ENCODE results near the gene WDFY2.

The WDFY2 gene

DNA sequence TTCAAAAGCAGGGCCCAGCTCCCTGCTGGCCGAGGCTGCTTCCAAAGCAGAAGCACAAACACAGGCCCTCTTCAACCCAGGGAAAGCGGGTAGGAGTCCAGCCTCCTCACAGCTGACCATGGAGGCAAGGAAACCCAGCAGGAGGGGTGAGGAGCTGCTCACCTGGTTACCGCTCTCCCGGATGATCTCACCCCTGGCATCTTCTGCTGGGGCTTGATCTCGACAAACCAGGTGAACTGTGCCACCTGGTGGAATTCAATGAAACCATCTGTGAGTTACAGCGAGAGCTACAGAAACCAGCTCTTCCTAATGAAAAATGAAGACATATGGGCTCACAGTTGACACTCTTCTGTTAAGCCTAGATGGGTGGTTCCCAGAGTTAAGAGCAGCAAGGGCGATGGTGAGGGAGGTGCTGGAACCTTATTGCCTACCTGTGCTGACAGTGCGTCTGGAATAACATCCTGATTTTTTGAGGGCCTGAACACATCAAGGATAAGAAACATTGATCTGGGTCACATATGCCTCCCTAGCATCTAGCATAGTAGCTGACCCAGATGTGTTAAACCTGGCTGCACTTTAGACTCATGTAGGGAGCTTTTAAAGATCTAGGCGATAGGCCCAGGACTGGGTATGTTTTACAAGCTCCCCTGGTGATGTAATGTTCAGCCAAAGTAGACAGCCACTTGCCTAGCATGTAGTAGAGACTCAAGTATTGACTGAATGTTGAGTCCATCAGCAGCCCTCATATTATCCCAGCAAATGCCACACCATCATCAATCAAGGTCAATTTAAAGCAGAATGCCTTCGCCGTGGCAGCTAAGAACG lies 213.6 kb downstream of the WDFY2 start:
- no peaks in the 10 kb centered on the region for H3K9me3 ChIP-seq
- no peaks in the 10 kb centered on the region for H3K27me3 ChIP-seq
- intact Hi-C loops (cut with DNase I; ENCODE audit: low total_unique reads): no loop called here
- TF ChIP-seq, protein P1, sequence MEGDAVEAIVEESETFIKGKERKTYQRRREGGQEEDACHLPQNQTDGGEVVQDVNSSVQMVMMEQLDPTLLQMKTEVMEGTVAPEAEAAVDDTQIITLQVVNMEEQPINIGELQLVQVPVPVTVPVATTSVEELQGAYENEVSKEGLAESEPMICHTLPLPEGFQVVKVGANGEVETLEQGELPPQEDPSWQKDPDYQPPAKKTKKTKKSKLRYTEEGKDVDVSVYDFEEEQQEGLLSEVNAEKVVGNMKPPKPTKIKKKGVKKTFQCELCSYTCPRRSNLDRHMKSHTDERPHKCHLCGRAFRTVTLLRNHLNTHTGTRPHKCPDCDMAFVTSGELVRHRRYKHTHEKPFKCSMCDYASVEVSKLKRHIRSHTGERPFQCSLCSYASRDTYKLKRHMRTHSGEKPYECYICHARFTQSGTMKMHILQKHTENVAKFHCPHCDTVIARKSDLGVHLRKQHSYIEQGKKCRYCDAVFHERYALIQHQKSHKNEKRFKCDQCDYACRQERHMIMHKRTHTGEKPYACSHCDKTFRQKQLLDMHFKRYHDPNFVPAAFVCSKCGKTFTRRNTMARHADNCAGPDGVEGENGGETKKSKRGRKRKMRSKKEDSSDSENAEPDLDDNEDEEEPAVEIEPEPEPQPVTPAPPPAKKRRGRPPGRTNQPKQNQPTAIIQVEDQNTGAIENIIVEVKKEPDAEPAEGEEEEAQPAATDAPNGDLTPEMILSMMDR (IDR thresholded peaks at IDR 0.05): peak; percentile 4 to 25
- H3K27ac ChIP-seq: no peak overlapping the region
- no peak for DNase-seq
- H3K4me3 ChIP-seq: no peak overlapping the region
- peaks cover 0 to 36% (median 32%) of the 10 kb centered on the region in 4 donors for H3K4me1 ChIP-seq
- peaks cover 0 to 28% (median 26%) of the 10 kb centered on the region in 3 donors for H3K36me3 ChIP-seq

DNA sequence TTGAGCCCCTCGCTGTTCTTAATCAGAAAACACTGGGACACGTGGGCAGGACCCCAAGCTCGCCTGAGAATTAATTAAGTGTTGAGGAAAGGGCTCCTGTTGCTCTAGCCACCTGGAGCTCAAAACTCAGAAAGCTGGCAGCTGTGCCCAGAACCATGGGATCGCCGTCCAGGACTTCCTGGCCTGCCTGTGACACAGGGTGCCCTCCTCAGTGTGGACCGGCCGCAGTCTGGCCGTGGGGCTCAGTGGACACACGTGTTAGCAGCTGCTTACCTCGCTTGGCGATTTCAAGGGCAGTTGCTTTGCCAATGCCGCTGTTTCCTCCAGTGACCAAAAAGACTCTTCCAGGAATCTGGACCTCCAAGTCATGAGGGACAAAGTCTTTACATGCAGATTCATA lies 215.0 kb downstream of the WDFY2 start:
- no peak overlapping the region for H3K4me3 ChIP-seq
- H3K9me3 ChIP-seq: no peaks in the 10 kb centered on the region
- no peaks in the 10 kb centered on the region for H3K27me3 ChIP-seq
- intact Hi-C loops (cut with DNase I; ENCODE audit: low total_unique reads): no loop called here
- TF ChIP-seq, protein P1 (IDR thresholded peaks at IDR 0.05): no peak
- DNase-seq: no peak
- peaks cover 0 to 26% (median 23%) of the 10 kb centered on the region in 3 donors for H3K36me3 ChIP-seq
- no peak overlapping the region for H3K27ac ChIP-seq
- H3K4me1 ChIP-seq: peaks cover 0 to 42% (median 35%) of the 10 kb centered on the region in 4 donors

DNA sequence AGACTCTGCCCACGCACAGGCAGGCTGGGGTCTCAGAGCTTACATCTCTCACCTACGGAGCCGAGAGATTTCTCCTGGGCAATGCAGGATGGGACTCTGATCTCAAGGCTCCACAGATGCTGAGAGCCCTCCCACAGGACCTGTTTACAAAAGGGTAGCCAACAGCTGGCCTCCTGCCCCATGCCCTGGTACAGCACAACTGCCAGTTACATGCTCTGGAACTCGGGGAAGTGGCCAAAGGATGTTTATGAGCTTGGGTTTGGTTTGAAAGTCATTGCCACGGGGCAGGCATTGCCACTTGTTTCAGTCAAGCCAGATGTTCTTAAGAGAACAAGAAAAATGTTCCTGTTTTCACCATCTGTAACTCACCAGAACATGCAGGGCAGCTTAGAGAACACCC lies 216.2 kb downstream of the WDFY2 start:
- H3K9me3 ChIP-seq: no peaks in the 10 kb centered on the region
- peak overlapping the region; percentile 95 to 99 for H3K27ac ChIP-seq
- TF ChIP-seq, protein P1 (IDR thresholded peaks at IDR 0.05): no peak
- DNase-seq: peak; percentile 81 to 83
- peaks cover 0 to 20% (median 18%) of the 10 kb centered on the region in 3 donors for H3K36me3 ChIP-seq
- H3K27me3 ChIP-seq: no peaks in the 10 kb centered on the region
- peaks cover 0 to 49% (median 40%) of the 10 kb centered on the region in 4 donors for H3K4me1 ChIP-seq
- H3K4me3 ChIP-seq: no peak overlapping the region
- intact Hi-C loops (cut with DNase I; ENCODE audit: low total_unique reads): loop anchor here (10.0 kb wide), 5 partner anchors 214 to 854 kb away; partner anchors contain the start of genes ALG11, ATP7B, CKAP2 and FAM124A

DNA sequence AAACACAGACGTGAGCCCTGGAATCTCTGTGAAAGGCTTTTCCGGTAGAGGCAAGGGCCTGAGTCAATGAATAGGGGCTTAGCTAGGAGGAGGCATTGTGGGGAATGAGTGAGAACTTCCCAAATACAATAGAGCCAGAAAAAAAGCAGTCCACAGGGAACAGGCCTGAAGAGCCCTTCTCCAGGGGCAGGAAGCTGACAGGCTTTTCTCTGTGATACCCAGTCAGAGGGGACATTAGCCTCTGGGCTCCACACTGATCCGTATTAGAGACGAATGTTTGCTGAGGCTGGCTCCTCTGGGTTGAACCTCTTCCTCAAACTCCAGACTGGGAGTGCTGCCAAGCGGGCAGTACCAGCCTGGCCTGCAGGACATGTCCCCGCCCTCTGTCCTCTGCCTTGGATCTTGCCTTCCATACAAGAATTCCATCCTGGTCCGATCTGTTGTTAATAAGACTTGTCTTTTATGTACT lies 217.4 kb downstream of the WDFY2 start:
- H3K4me3 ChIP-seq: peak overlapping the region in 1 of 2 donors; percentile 21
- H3K27ac ChIP-seq: peak overlapping the region; percentile 95 to 99
- peaks cover 0 to 58% (median 47%) of the 10 kb centered on the region in 4 donors for H3K4me1 ChIP-seq
- no peaks in the 10 kb centered on the region for H3K9me3 ChIP-seq
- intact Hi-C loops (cut with DNase I; ENCODE audit: low total_unique reads): loop anchor here (2.0 to 10.0 kb wide), 6 partner anchors 213 to 853 kb away; partner anchors contain the start of genes ALG11, ATP7B, CKAP2 and FAM124A
- H3K36me3 ChIP-seq: peaks cover 0 to 10% (median 6%) of the 10 kb centered on the region in 3 donors
- H3K27me3 ChIP-seq: no peaks in the 10 kb centered on the region
- DNase-seq: peak; percentile 88 to 92
- TF ChIP-seq, protein P1 (IDR thresholded peaks at IDR 0.05): peak; percentile 14 to 31

DNA sequence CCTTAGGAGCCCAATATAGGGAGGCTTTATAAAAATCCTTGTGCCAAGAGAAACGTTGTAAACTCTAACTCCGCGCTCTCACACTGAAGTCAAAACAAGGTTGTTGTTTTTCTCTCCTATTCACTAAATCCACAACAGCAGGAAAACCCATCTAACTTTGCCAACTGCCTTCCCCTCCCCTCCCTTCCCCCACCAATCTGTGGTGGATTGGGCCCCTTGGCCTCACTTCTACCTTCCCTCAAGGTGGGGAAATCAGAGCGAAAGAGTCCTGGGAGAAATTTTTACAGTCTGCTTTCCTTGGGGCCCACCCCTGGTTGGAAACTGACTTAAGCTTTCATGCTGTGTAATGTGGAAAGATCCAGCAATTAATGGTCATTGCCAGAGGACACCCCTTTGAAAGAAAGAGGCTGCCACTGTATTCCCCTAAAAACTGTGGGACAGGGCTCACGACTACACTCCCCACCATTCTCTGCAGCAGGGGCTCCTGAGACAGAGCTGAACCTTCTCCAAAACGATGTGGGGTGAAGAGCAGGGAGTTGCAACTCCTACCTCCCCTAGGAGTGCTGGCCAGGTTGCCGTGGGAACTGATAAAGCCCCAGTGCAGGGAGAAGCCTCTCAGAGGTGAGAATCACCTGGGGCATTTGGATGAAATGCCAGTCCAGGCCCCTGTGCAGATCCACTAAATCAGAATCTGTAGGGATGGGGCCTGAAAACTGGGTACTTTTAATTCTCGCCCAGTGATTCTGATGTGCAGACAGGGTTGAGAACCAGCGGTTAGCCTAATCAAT lies 218.6 kb downstream of the WDFY2 start:
- H3K4me1 ChIP-seq: peaks cover 0 to 61% (median 50%) of the 10 kb centered on the region in 4 donors

More for the DNA sequence above, 218.6 kb downstream of the WDFY2 start:
- Histone ChIP-seq H3K27ac (peak overlapping the region; percentile 95 to 99), H3K27me3 (no peaks in the 10 kb centered on the region), H3K4me3 (peak overlapping the region; percentile 73 to 74), H3K9me3 (no peaks in the 10 kb centered on the region), H3K36me3 (peaks cover 0 to under 1% (median 0%) of the 10 kb centered on the region in 3 donors)
- DNase-seq: no peak
- intact Hi-C loops (cut with DNase I; ENCODE audit: low total_unique reads): loop anchor here (2.0 to 10.0 kb wide), 6 partner anchors 212 to 852 kb away; partner anchors contain the start of genes ALG11, ATP7B, CKAP2 and FAM124A
- TF ChIP-seq, protein P1 (IDR thresholded peaks at IDR 0.05): no peak

Data from tibial artery (tissue), 4 donors.